NCI-H1417 treated with DMSO at 0.1 percent for 48 hours (cell line): ENCODE data around the gene RAN.
"Not testable (repeated sequence)": the region's sequence is repeated elsewhere in the genome, so short reads cannot be mapped to it uniquely, and the experiment has no call there.

Experiments
- DNase-seq: peaks from one replicate; lab custom pipeline; 2025; lab: John Stamatoyannopoulos, UW

The RAN gene

GRCh38 chr12:130849561-130850417 lies 22.1 kb upstream of the RAN start:
- DNase-seq, result no peak

- no peak for DNase-seq
Measured at GRCh38 chr12:130850418-130851021, 21.3 kb upstream of the RAN start.

- DNase-seq, result no peak
Measured at GRCh38 chr12:130856088-130856487, 15.8 kb upstream of the RAN start.

- DNase-seq, result no peak
Measured at GRCh38 chr12:130858084-130858483, 13.8 kb upstream of the RAN start.

GRCh38 chr12:130859161-130859560 lies 12.7 kb upstream of the RAN start:
- DNase-seq, result no peak

- no peak for DNase-seq
Measured at GRCh38 chr12:130860311-130860710, 11.6 kb upstream of the RAN start.

- no peak for DNase-seq
Measured at GRCh38 chr12:130862161-130862560, 9.7 kb upstream of the RAN start.

- DNase-seq, result not testable (repeated sequence)
Measured at GRCh38 chr12:130862771-130863170, 9.1 kb upstream of the RAN start.

GRCh38 chr12:130863298-130863697 lies 8.6 kb upstream of the RAN start:
- DNase-seq, result no peak

GRCh38 chr12:130868412-130868811 lies 3.5 kb upstream of the RAN start:
- DNase-seq, result no peak

GRCh38 chr12:130870442-130871285 lies 1.2 kb upstream of the RAN start:
- no peak for DNase-seq

GRCh38 chr12:130872179-130873096 lies 572 bp downstream of the RAN start:
- no peak for DNase-seq

- DNase-seq, result no peak
Measured at GRCh38 chr12:130873106-130873795, 1.4 kb downstream of the RAN start.

GRCh38 chr12:130873825-130874224 lies 2.0 kb downstream of the RAN start:
- DNase-seq, result no peak

- no peak for DNase-seq
Measured at GRCh38 chr12:130874696-130875095, 2.8 kb downstream of the RAN start.

GRCh38 chr12:130875193-130875592 lies 3.3 kb downstream of the RAN start:
- DNase-seq, result no peak

- DNase-seq, result not testable (repeated sequence)
Measured at GRCh38 chr12:130875708-130876107, 3.8 kb downstream of the RAN start.

- DNase-seq, result no peak
Measured at GRCh38 chr12:130876297-130876696, 4.4 kb downstream of the RAN start.

GRCh38 chr12:130876758-130877157 lies 4.9 kb downstream of the RAN start:
- DNase-seq, result no peak

GRCh38 chr12:130877333-130877732 lies 5.5 kb downstream of the RAN start:
- DNase-seq, result no peak
